NCI-H1436 (cell line): ENCODE measurements around the gene KANK2.
"Not testable (repeated sequence)": the region's sequence is repeated elsewhere in the genome, so short reads cannot be mapped to it uniquely, and the experiment has no call there.

Experiments used
- DNase-seq: peaks from one replicate; lab custom pipeline; 2025; lab: John Stamatoyannopoulos, UW

The KANK2 gene

DNA sequence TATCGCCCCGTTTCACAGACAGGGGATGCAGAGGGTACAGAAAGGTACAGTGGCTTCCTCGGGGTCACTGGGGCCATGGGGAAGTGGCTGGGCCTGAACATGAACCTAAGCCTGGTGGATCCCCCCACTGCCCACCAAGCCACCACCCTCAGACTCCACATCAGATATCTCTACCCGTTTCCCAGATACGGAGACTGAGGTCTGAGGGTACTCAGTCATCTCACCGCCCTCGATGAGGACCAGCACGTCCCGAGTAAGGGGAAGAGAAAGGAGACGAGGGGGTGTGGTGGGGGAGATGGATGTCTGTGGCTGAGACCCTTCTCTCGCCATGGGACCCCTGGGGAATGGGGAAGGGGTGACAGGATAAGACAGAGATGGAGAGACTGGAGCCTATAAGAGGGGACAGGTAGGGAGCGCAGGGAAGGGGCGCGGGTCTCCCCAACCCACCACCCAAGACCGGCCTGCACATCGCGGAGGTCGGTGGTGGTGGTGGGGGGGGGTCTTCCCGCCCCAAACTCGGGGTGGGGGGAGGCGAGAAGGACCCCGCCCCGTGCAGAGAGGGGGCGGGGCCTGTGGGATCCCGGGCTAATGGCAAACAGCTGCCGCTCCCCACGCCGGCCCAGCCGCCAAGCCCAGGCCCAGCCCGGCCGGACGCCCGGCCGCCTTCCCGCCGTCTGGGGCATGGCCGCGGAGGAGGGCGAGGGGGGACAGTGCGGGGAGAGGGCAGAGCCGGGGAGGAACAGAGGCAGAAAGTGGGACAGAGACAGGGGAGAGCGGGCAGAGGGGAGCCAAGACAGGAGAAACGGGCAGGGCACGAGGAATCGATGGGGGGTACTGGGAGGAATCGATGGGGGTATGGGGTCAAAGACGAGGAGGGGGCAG is 698 bp downstream of the KANK2 start:
- DNase-seq = no peak

- DNase-seq = no peak
Observed at GRCh38 chr19:11195681-11196080, 1.7 kb downstream of the KANK2 start.

DNA sequence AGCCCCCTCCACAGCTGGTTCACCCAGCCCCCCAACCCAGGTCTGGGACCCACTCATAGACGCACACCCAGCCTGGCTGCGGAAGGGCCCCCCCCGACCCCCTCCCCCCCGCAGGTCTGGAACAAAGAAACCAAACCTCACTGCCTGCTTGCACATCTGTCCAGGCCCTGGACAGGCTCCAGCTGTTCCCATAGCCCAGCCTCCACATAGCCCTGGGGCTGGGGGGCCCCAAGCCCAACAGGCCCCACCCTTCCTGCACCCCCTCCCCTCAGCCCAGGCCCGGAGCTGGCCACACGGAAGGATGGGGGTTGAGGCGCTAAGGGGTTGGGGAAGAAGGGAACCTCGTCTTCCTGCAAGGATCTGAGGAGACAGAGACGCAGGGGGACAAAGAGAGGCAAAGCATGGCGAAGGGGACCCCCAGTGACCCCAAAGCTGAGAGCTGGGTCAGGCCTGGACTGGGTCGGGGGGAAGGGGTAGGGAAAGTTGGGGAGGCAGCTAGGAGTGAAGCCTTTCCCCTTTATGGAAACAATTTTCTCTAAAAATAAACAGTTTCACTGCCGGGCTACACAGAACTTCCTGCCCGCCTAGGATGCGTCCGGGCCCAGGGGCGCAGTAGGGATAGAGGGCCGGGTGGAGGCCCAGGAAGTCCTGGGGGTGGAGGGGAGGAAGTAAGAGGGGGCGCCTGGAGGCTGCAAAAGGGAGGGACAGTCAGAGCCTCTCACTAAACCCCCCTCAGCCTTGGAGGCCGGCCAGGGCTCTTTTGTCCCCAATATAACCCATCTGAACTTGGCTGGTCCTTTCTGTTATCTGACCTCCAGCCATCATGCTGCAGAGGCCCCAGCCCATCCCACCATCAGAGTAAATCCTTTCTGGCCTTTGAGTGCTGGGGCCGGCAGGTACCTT is 2.4 kb downstream of the KANK2 start:
- no peak for DNase-seq

DNA sequence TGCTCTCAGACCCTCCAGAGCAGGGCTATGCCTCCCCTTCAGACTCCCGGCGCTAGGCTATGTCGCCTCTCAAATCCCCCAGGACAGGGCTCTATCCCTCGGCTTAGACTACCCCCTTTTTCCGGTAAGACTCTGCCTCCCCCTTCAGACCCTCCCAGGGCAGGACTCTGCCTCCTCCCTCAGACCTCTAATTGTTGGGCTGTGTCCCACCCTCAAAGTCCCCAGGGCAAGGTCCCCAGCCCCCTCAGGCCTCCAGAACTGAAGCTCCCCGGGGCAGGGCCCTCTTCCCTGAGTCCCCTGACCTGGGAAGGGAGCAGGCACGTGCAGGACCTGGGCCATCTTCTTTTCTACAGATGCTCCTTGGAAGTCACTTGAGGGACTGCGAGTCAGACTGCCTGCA is 3.2 kb downstream of the KANK2 start:
- DNase-seq = no peak

DNA sequence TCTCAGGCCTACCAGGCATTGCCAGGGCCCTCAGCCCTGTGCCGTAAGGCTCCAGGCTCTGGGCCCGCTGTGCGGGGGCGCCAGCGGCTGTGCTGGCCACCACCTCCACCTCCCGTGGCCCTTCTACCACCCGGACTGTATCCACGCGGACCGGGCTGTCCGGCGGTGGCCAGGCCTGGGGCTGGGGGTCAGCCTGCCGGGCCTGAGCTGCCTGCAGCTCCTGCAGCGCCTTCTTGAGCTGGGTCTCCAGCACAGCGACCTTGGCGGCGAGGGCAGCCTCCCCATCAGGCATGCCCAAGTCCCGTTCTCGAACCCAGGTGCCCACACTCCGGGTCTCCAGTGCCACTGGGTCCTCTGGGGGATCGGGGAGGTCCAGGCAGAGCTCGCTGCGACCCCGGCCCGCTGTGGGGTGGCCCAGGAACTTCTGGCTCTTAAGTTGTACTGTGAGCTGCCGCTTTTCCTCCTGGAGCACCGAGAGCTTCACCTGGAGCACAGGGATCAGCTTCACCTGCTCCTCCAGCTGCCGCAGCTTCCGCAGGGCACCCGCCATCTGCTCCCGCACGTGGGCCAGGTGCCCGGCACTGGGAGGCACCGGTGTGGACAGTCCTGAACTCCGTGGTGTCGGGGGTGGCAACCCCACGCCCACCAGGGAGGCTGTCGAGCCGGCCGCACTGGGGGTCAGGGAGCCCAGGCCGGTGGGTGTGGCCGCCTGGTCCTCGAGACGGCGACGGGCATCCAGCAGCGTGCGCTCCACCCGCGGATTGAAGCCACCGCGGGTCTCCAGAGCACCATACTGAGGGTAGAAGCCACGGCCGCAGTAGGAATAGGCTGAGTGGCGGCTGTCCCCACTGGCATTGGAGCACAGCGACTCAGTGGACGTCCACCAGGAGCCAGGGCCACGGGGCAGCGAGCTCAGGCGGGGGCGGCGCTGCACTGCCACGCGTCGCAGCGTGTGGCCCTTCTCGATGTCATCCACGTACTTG is 4.1 kb downstream of the KANK2 start:
- DNase-seq = no peak

DNA sequence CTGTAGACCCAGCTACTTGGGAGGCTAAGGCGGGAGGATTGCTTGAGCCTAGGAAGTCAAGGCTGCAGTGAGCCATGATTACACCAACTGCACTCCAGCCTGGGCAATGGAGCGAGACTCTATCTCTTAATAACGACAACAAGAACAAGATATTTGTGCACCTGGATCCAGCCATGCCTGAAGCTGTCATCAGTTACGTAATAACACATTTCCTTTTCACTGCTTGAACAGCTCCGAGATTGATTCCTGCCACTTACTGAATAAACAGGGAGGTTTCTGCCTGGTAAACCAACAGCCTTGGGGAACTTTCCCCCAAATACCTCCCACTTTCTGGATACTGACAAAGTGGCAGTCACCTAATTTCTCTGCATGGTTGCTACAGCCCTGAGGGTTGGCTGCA is 5.4 kb downstream of the KANK2 start:
- no peak for DNase-seq

DNA sequence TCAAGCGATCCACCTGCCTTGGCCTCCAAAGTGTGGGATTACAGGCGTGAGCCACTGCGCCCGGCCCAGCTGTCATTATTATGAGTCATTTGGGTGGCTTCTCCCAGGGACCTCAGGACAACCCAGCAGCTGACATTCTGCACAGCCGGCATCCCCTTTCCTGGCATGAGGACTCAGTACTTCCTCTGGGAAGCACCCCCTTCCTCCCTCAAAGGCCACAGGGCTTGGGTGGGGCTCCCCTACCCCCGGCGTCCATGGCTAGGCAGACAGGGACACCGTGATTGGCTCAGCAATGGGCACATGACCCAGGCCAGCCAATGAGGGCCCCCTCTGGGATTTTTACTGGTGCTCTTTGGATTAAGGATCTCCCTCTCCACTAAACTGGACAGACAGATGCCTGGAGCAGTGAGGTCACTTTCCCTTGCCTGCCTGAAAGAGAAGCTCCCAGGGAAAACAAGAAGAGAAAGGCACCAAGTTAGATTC is 6.0 kb downstream of the KANK2 start:
- DNase-seq = no peak

- DNase-seq = no peak
Observed at GRCh38 chr19:11190501-11190900, 6.8 kb downstream of the KANK2 start.

- DNase-seq = no peak
Observed at GRCh38 chr19:11187441-11187840, 9.9 kb downstream of the KANK2 start.

DNA sequence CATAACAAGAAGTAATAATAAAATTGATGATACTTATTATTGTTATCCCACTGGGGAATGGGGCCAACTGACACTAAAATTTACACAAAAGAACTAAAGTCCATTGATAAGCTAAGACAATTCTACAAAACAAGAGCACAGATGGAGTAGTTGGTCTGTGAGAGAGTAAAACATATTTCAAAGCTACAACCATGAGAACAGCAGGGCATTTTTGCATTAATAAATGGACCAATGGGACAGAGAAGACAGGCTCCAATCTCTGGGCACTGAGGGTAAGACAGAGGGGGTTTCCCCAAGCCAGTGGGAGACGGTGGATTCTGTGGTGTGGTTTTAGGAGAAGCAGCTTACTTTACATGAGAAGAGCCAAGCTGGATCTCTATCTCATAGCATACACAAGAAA is 14.4 kb downstream of the KANK2 start:
- DNase-seq = no peak

DNA sequence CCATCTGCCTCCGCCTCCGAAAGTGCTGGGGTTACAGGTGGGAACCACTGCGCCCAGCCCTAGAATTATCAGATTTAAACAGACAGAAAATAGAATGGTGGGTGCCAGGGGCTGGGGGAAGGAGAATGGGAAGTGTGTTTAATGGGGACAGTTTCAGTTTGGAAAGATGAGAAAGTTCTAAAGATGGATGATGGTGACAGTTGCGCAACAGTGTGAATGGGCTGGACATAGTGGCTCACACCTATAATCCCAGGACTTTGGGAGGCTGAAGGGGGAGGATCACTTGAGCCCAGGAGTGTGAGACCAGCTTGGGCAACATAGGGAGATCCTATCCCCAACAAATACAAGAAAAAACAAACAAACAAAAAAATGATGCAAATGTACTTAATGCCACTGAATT is 15.9 kb downstream of the KANK2 start:
- no peak for DNase-seq

- DNase-seq = not testable (repeated sequence)
Observed at GRCh38 chr19:11180975-11181374, 16.4 kb downstream of the KANK2 start.

DNA sequence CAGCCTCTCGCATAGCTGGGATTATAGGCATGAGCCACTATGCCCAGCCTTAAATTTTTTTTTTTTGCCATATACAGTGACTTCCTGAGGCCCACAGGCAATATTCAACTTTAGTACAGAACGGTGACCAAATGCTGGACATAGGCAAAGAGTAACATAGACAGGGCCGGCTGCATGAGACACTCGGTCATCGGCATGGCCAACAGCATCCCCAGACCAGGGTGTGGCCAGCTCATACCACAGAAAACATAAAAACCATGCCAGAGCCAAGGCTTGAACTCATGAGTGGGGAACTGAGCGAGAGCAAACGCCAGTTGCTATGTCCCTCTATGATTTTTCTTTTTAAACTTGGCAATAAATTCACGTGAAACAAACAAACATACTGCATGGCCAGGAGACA is 17.0 kb downstream of the KANK2 start:
- no peak for DNase-seq

DNA sequence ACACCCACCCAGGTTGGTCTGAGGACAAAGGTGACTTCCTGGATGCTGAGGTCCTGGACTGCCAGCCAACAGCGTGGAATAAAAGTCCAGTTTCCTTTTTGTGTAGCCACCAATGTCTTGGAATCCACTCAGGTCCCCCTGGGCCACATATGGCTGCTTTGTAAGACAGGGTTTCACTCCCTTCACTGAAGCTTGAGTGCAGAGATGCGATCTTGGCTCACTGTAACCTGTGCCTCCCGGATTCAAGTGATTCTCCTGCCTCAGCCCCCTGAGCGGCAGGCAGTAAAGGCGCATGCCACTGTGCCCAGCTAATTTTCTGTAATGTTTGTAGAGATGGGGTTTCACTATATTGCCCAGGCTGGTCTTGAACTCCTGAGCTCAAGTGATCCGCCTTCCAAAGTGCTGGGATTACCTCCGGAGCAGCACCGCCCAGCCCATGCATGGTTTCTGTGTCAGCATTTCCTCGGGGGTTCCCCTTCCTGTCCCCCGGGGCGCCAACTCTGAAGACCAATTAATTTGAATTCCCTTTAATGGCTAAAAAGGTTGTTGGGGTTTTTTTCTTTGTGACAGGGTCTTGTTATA is 17.5 kb downstream of the KANK2 start:
- no peak for DNase-seq

DNA sequence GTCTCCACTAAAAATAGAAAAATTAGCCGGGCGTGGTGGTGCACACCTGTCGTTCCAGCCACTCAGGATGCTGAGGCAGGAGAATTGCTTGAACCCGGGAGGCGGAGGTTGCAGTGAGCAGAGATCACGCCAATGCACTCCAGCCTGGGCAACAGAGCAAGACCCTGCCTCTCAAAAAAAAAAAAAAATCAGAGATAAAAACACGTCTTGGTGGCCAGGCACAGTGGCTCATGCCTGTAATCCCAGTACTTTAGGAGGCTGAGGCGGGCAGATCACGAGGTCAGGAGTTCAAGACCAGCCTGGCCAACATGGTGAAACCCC is 18.2 kb downstream of the KANK2 start:
- DNase-seq = not testable (repeated sequence)

DNA sequence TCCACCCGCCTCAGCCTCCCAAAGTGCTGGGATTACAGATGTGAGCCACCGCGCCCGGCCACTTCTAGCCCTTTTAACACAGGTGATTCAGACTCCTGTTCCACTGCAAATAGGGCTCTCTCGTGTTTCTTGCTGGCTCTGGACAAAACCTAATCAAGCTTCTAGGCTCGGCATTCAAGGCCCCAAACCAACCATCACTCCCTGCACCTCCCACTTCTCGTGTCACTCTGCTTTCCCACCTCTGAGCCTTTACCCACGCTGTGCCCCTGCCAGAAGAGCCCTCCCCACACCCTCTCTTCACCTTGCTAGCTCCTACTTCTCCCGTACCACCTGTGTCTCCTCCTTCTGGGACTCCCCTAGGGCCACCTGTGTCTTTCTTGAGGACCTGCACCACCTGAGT is 19.8 kb downstream of the KANK2 start:
- no peak for DNase-seq

GRCh38 chr19:11176466-11177193 is 20.7 kb downstream of the KANK2 start:
- DNase-seq = no peak

GRCh38 chr19:11175920-11176319 is 21.4 kb downstream of the KANK2 start:
- no peak for DNase-seq

DNA sequence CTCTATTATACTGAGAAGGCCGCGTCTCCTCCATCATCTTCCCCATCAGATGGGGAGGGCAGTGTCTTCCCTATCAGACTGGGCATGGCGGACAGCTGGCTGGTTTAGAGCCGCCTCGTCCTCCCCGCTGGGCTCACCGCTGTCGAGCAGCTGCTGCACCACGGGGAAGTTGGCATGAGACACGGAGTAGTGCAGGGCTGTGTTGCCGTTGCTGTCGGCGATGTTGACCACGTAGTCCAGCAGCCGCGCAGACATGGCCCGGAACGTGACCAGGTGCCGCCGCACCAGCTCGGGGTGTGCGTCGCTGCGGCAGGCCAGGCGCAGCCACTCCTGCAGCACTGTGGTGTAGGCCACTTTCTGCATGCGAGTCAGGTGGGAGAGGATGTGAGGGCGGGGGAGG is 23.0 kb downstream of the KANK2 start:
- no peak for DNase-seq

DNA sequence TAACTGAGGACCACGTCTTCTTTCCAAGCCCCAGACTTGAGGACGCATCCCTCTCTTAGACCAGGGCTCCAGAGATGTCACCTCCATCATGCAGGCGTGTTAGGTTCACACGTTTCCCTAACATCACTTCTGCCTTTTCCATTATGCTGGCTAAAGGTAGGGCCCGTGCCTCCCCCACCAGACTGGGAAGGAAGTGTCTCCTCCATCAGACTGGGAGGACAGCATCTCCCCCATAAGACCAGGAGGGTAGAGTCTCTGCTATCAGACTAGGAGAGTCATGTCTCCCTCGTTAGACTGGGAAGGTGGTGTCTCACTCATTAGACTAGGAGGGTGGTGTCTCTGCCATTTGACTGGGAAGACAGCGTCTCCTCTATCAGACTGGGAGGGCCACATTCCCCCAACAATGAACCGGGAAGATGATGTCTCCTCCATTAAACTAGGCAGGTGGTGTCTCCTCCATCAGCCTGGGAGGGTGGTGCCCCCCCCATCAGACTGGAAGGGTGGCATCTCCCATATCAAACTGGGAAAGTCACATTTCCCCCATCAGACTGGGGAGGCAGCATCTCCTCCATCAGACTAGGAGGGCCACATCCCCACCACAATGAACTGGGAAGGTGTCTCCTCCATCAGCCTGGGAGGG is 23.7 kb downstream of the KANK2 start:
- no peak for DNase-seq
